HCT116 (cell line): Measurements from ENCODE around the gene C16orf82. TPM values are rescaled to one million over a fixed set of nuclear protein-coding genes. Genes with fewer than 3 reads are reported as not detected.

Experiments
- ATAC-seq: fragments of 200-7000 bp; cut with Tn5 transposase; 2 replicates; pipeline ENCODE4 v1.9.1; 2020; ENCODE audit warnings: mild to moderate bottlenecking, moderate library complexity
- BruUV-seq: library from RNA; stranded (reverse); fragments of 400-500 nt; replicated peaks from 2 replicates; lab custom pipeline; 2021; lab: Mats Ljungman, UMichigan
- CTCF ChIA-PET: fragments of 300-600 bp; sonication (Branson Sonifier 250); formaldehyde crosslinking; loops from one replicate; lab custom pipeline; 2021; ENCODE audit warnings: antibody characterized with exemption; lab: Charles Lee
- POLR2A ChIA-PET: fragments of 300-600, 350-600 bp; sonication (Branson Sonifier 250); formaldehyde crosslinking; loops from one replicate; lab custom pipeline; 2021; ENCODE audit warnings: antibody characterized with exemption; lab: Charles Lee
- RAD21 ChIA-PET, 2 experiments: fragments of 300-600 bp; sonication (Branson Sonifier 250); formaldehyde crosslinking; loops; one replicate each; lab custom pipeline; 2023; ENCODE audit warnings: low total read pairs in 2 of 2; ENCODE audit not compliant: uncharacterized antibody in 2 of 2, unreplicated experiment in 2 of 2, low non-redundant PET in 1 of 2; lab: Charles Lee
- DNase-seq: peaks from one replicate; pipeline ENCODE4 v3.0.0-alpha.2; 2010; ENCODE audit warnings: low read depth, low spot score
- H2AFZ ChIP-seq: fragments of 200-600 bp; shearing (Covaris generic), sonication (generic); 2 replicates; pipeline ENCODE4 v1.6.1; 2017; ENCODE audit warnings: low read depth, mixed run types, mixed read lengths, antibody characterized with exemption, low read length; ENCODE audit not compliant: poor library complexity, severe bottlenecking
- H3K27ac ChIP-seq: 2 replicates; pipeline ENCODE4 v1.5.1; 2012; ENCODE audit warnings: low read depth, low read length
- H3K27me3 ChIP-seq: fragments of 200-600 bp; sonication (generic); 2 replicates; pipeline ENCODE4 v1.6.1; 2016; ENCODE audit warnings: mixed run types, low read length, mixed read lengths; ENCODE audit not compliant: insufficient read depth
- H3K36me3 ChIP-seq, 2 experiments: fragments of 200-500 bp in 1 of 2; fragments of 200-600 bp in 1 of 2; sonication (Bioruptor generic) in 1 of 2; sonication (generic) in 1 of 2; 2 replicates each; pipeline versions ENCODE4 v1.5.1 to v1.6.1; 2014 to 2016; ENCODE audit warnings: low read length in 2 of 2, inconsistent platforms in 1 of 2, mixed read lengths in 1 of 2, mixed run types in 1 of 2; ENCODE audit not compliant: insufficient read depth in 2 of 2, control insufficient read depth in 1 of 2
- H3K4me1 ChIP-seq, 2 experiments: fragments of 200-600 bp in 1 of 2; sonication (generic) in 1 of 2; 2 replicates each; pipeline versions ENCODE4 v1.5.1 to v1.6.1; 2012 to 2017; ENCODE audit warnings: low read length in 2 of 2, inconsistent platforms in 1 of 2, mild to moderate bottlenecking in 1 of 2, mixed read lengths in 1 of 2, mixed run types in 1 of 2, moderate library complexity in 1 of 2; ENCODE audit not compliant: insufficient read depth in 2 of 2, control insufficient read depth in 1 of 2
- H3K4me2 ChIP-seq: fragments of 200-600 bp; sonication (generic); 2 replicates; pipeline ENCODE4 v1.6.1; 2017; ENCODE audit warnings: mixed run types, low read length, mixed read lengths
- H3K4me3 ChIP-seq, 2 experiments: fragments of 200-600 bp in 1 of 2; sonication (generic) in 1 of 2; replicated peaks in 1 of 2; 2 replicates each; pipeline ENCODE4 v1.5.1; 2011 to 2016; ENCODE audit warnings: low read length in 2 of 2, control low read depth in 1 of 2, low read depth in 1 of 2, mild to moderate bottlenecking in 1 of 2, mixed read lengths in 1 of 2, mixed run types in 1 of 2
- H3K79me2 ChIP-seq: fragments of 200-600 bp; sonication (generic); 2 replicates; pipeline ENCODE4 v1.6.1; 2017; ENCODE audit warnings: mild to moderate bottlenecking, mixed run types, low read length, moderate library complexity, mixed read lengths; ENCODE audit not compliant: insufficient read depth
- H3K9ac ChIP-seq: fragments of 200-600 bp; sonication (generic); 2 replicates; pipeline ENCODE4 v1.6.1; 2016; ENCODE audit warnings: low read length, mixed read lengths
- H3K9me2 ChIP-seq: fragments of 200-600 bp; sonication (generic), shearing (Covaris generic); 2 replicates; pipeline ENCODE4 v1.6.1; 2017; ENCODE audit warnings: mixed run types, mild to moderate bottlenecking, moderate library complexity; ENCODE audit not compliant: insufficient read depth
- H3K9me3 ChIP-seq, 2 experiments: fragments of 200-500 bp in 1 of 2; fragments of 200-600 bp in 1 of 2; sonication (Bioruptor generic) in 1 of 2; sonication (generic) in 1 of 2; 2 replicates each; pipeline ENCODE4 v1.6.1; 2014 to 2017; ENCODE audit warnings: low read length in 2 of 2, mixed read lengths in 2 of 2, inconsistent platforms in 1 of 2, low read depth in 1 of 2, mild to moderate bottlenecking in 1 of 2, mixed run types in 1 of 2, moderate library complexity in 1 of 2; ENCODE audit not compliant: control insufficient read depth in 1 of 2, insufficient read depth in 1 of 2
- H4K20me1 ChIP-seq: fragments of 200-600 bp; sonication (generic), shearing (Covaris generic); 2 replicates; pipeline ENCODE4 v1.6.1; 2017; ENCODE audit warnings: mixed run types, mild to moderate bottlenecking, moderate library complexity; ENCODE audit not compliant: insufficient read depth
- ATF3 ChIP-seq: IDR thresholded peaks from 2 replicates; pipeline ENCODE4 v1.6.1; 2012
- CBX3 ChIP-seq: IDR thresholded peaks from 2 replicates; pipeline ENCODE4 v1.6.1; 2012; ENCODE audit warnings: low read depth
- CEBPB ChIP-seq: IDR thresholded peaks from 2 replicates; pipeline ENCODE4 v1.6.1; 2012; ENCODE audit warnings: low read depth
- EGR1 ChIP-seq: IDR thresholded peaks from 2 replicates; pipeline ENCODE4 v1.6.1; 2012; ENCODE audit warnings: low read depth
- ELF1 ChIP-seq: IDR thresholded peaks from 2 replicates; pipeline ENCODE4 v1.6.1; 2012; ENCODE audit warnings: low read depth, borderline replicate concordance
- EZH2 ChIP-seq: fragments of 200-600 bp; sonication (generic); IDR thresholded peaks from 2 replicates; pipeline ENCODE4 v1.6.1; 2017; ENCODE audit warnings: antibody characterized with exemption, mixed run types
- JUND ChIP-seq: IDR thresholded peaks from 2 replicates; pipeline ENCODE4 v1.6.1; 2012
- RAD21 ChIP-seq: IDR thresholded peaks from 2 replicates; pipeline ENCODE4 v1.6.1; 2012; ENCODE audit warnings: low read depth, mild to moderate bottlenecking
- SIN3A ChIP-seq: IDR thresholded peaks from 2 replicates; pipeline ENCODE4 v1.6.1; 2012; ENCODE audit warnings: low read depth
- YY1 ChIP-seq: IDR thresholded peaks from 2 replicates; pipeline ENCODE4 v1.6.1; 2011; ENCODE audit warnings: low read length, low read depth, moderate library complexity, mild to moderate bottlenecking; ENCODE audit not compliant: insufficient replicate concordance; ENCODE audit errors: extremely low read depth
- ZBTB33 ChIP-seq: IDR thresholded peaks from 2 replicates; pipeline ENCODE4 v1.6.1; 2011; ENCODE audit warnings: mild to moderate bottlenecking, low read length, moderate library complexity; ENCODE audit not compliant: insufficient replicate concordance; ENCODE audit errors: extremely low read depth
- ZNF274 ChIP-seq: fragments of 200-500 bp; sonication (Bioruptor generic); IDR thresholded peaks from 2 replicates; pipeline ENCODE4 v1.6.1; 2014; ENCODE audit warnings: mild to moderate bottlenecking, low read depth, low read length, inconsistent platforms
- intact Hi-C: fragments of 100-400 bp; cut with micrococcal nuclease; formaldehyde crosslinking; loops from 2 replicates; pipeline ENCODE4 v1.10.0; 2022
- total RNA-seq: library from RNA; stranded (reverse); gene quantifications from one replicate; pipeline ENCODE4 v1.2.1, GENCODE V29; 2021; ENCODE audit not compliant: unreplicated experiment

Gene C16orf82
- total RNA-seq, 1 experiment from 2014 or later = not detected

- Histone ChIP-seq H3K27ac (no peak overlapping the region), H2AFZ (no peak overlapping the region), H3K36me3 (no peaks in the 10 kb centered on the region), H3K27me3 (no peaks in the 10 kb centered on the region), H3K4me2 (no peak overlapping the region), H4K20me1 (no peaks in the 10 kb centered on the region), H3K4me3 (no peak overlapping the region), H3K9me3 (no peaks in the 10 kb centered on the region), H3K4me1 (peaks cover 3 to 5% of the 10 kb centered on the region in 2 experiments; a peak in 3 of 4 replicates), H3K79me2 (no peaks in the 10 kb centered on the region), H3K9me2 (no peaks in the 10 kb centered on the region), H3K9ac (no peak overlapping the region)
- RAD21 ChIA-PET = no interaction called here
- intact Hi-C loops = no loop called here
- DNase-seq = no peak
- no peak for ATAC-seq
- CTCF ChIA-PET = no interaction called here
- no peak for TF ChIP-seq SIN3A
- no peak for TF ChIP-seq JUND
- TF ChIP-seq ZBTB33 = no peak
- TF ChIP-seq ELF1 = no peak
- no peak for TF ChIP-seq YY1
- TF ChIP-seq EZH2 = no peak
- TF ChIP-seq RAD21 = no peak
- no peak for TF ChIP-seq ATF3
- no peak for TF ChIP-seq CBX3
- no TSS peak for BruUV-seq
- POLR2A ChIA-PET = no interaction called here
Observed at GRCh38 chr16:27103954-27104353, 37.2 kb downstream of the C16orf82 start.

GRCh38 chr16:27106305-27106704, 39.6 kb downstream of the C16orf82 start:
- Histone ChIP-seq H3K4me1 (peaks cover 7 to 16% of the 10 kb centered on the region in 2 experiments), H3K9ac (no peak overlapping the region), H3K9me2 (no peaks in the 10 kb centered on the region), H3K27ac (no peak overlapping the region), H3K36me3 (no peaks in the 10 kb centered on the region), H3K4me2 (no peak overlapping the region), H3K27me3 (no peaks in the 10 kb centered on the region), H2AFZ (no peak overlapping the region), H3K4me3 (no peak overlapping the region), H3K79me2 (no peaks in the 10 kb centered on the region), H3K9me3 (no peaks in the 10 kb centered on the region), H4K20me1 (no peaks in the 10 kb centered on the region)
- POLR2A ChIA-PET = no interaction called here
- BruUV-seq = no TSS peak
- intact Hi-C loops = no loop called here
- RAD21 ChIA-PET = no interaction called here
- ATAC-seq (no peak), DNase-seq (no peak)
- TF ChIP-seq EZH2 (no peak), ELF1 (no peak), SIN3A (no peak), EGR1 (no peak), ZNF274 (no peak), CEBPB (no peak)
- CTCF ChIA-PET = no interaction called here
